Ectodermal cell (in vitro differentiated cells): ENCODE results near the gene MEF2A.

Source experiments
- H3K27ac ChIP-seq: 2 replicates; pipeline ENCODE4 v1.7.0; 2013; ENCODE audit warnings: mild to moderate bottlenecking, low read depth, low read length; ENCODE audit not compliant: insufficient read depth, poor library complexity, severe bottlenecking
- H3K27me3 ChIP-seq: 2 replicates; pipeline ENCODE4 v1.7.0; 2013; ENCODE audit warnings: mild to moderate bottlenecking, low read length; ENCODE audit not compliant: insufficient read depth, control insufficient read depth, poor library complexity, severe bottlenecking
- H3K36me3 ChIP-seq: one replicate; pipeline ENCODE4 v1.7.0; 2013; ENCODE audit warnings: low read length; ENCODE audit not compliant: control insufficient read depth, insufficient read depth
- H3K4me1 ChIP-seq: one replicate; pipeline ENCODE4 v1.7.0; 2013; ENCODE audit warnings: low read length; ENCODE audit not compliant: control insufficient read depth, insufficient read depth
- H3K4me3 ChIP-seq: 2 replicates; pipeline ENCODE4 v1.7.0; 2013; ENCODE audit warnings: low read depth, low read length, control low read depth; ENCODE audit not compliant: insufficient read depth
- H3K9me3 ChIP-seq: 2 replicates; pipeline ENCODE4 v1.7.0; 2013; ENCODE audit warnings: mild to moderate bottlenecking, low read length, moderate library complexity; ENCODE audit not compliant: control insufficient read depth
- WGBS, 2 experiments: methylation state at CpG; one replicate each; pipeline ENCODE4 v1.1.7; 2013; ENCODE audit warnings: missing lambda C conversion rate in 2 of 2; 5-methylcytosine and 5-hydroxymethylcytosine counted together

The MEF2A gene

GRCh38 chr15:99616773-99617342 lies 51.1 kb downstream of the MEF2A start:
- H3K9me3 ChIP-seq = no peaks in the 10 kb centered on the region
- H3K27me3 ChIP-seq = no peaks in the 10 kb centered on the region
- H3K27ac ChIP-seq = no peak overlapping the region
- H3K4me3 ChIP-seq = no peak overlapping the region
- H3K36me3 ChIP-seq = no peaks in the 10 kb centered on the region
- 85 to 94% methylated on average over 3 of the region's 3 CpGs for WGBS, 2 experiments
- H3K4me1 ChIP-seq = no peaks in the 10 kb centered on the region

- Histone ChIP-seq H3K4me3 (no peak overlapping the region), H3K27ac (no peak overlapping the region), H3K4me1 (no peaks in the 10 kb centered on the region), H3K36me3 (no peaks in the 10 kb centered on the region), H3K27me3 (no peaks in the 10 kb centered on the region), H3K9me3 (peaks cover 2% of the 10 kb centered on the region)
- 70 to 74% methylated on average over 6 of the region's 6 CpGs for WGBS, 2 experiments
These were observed 53.2 kb downstream of the MEF2A start for GRCh38 chr15:99618941-99619411.

- WGBS, 2 experiments = 100% methylated on average over 2 of the region's 2 CpGs; no CpG with 5 or more reads in 1 of the 2 experiments
These were observed 53.9 kb downstream of the MEF2A start for GRCh38 chr15:99619712-99620111.

GRCh38 chr15:99620178-99620577 lies 54.4 kb downstream of the MEF2A start:
- Histone ChIP-seq H3K4me1 (no peaks in the 10 kb centered on the region), H3K4me3 (no peak overlapping the region), H3K9me3 (peaks cover 5% of the 10 kb centered on the region), H3K27me3 (no peaks in the 10 kb centered on the region), H3K27ac (no peak overlapping the region), H3K36me3 (no peaks in the 10 kb centered on the region)
- 92 to 94% methylated on average over 5 to 6 of the region's 6 CpGs for WGBS, 2 experiments

More at GRCh38 chr15:99619712-99620111, 53.9 kb downstream of the MEF2A start:
- no peak overlapping the region for H3K4me3 ChIP-seq
- H3K4me1 ChIP-seq = no peaks in the 10 kb centered on the region
- no peak overlapping the region for H3K27ac ChIP-seq
- peaks cover 4% of the 10 kb centered on the region for H3K9me3 ChIP-seq
- no peaks in the 10 kb centered on the region for H3K27me3 ChIP-seq
- no peaks in the 10 kb centered on the region for H3K36me3 ChIP-seq

- no peak overlapping the region for H3K4me3 ChIP-seq
- H3K36me3 ChIP-seq = no peaks in the 10 kb centered on the region
- H3K27me3 ChIP-seq = no peaks in the 10 kb centered on the region
- no peaks in the 10 kb centered on the region for H3K4me1 ChIP-seq
- peaks cover 7% of the 10 kb centered on the region for H3K9me3 ChIP-seq
- H3K27ac ChIP-seq = no peak overlapping the region
These were observed 56.0 kb downstream of the MEF2A start for GRCh38 chr15:99621767-99622166.

- H3K27ac ChIP-seq = peak overlapping the region; percentile 36
- no peaks in the 10 kb centered on the region for H3K36me3 ChIP-seq
- no peak overlapping the region for H3K4me3 ChIP-seq
These were observed 62.7 kb downstream of the MEF2A start for GRCh38 chr15:99628374-99629001.

GRCh38 chr15:99630607-99631131 lies 64.9 kb downstream of the MEF2A start:
- Histone ChIP-seq H3K27ac (no peak overlapping the region), H3K4me3 (no peak overlapping the region), H3K9me3 (no peaks in the 10 kb centered on the region), H3K27me3 (no peaks in the 10 kb centered on the region), H3K4me1 (no peaks in the 10 kb centered on the region), H3K36me3 (peaks cover 3% of the 10 kb centered on the region)
- WGBS, 2 experiments = 94 to 95% methylated on average over 7 of the region's 7 CpGs

More at GRCh38 chr15:99628374-99629001, 62.7 kb downstream of the MEF2A start:
- Histone ChIP-seq H3K9me3 (peaks cover 5% of the 10 kb centered on the region), H3K4me1 (no peaks in the 10 kb centered on the region), H3K27me3 (no peaks in the 10 kb centered on the region)

GRCh38 chr15:99631255-99631654 lies 65.5 kb downstream of the MEF2A start:
- WGBS, 2 experiments = 49 to 85% methylated on average over 1 to 2 of the region's 2 CpGs
- peaks cover 3% of the 10 kb centered on the region for H3K9me3 ChIP-seq
- no peak overlapping the region for H3K4me3 ChIP-seq
- H3K4me1 ChIP-seq = no peaks in the 10 kb centered on the region
- H3K27ac ChIP-seq = no peak overlapping the region
- no peaks in the 10 kb centered on the region for H3K27me3 ChIP-seq
- peaks cover 8% of the 10 kb centered on the region for H3K36me3 ChIP-seq

GRCh38 chr15:99632521-99632920 lies 66.7 kb downstream of the MEF2A start:
- 100% methylated on average over 2 of the region's 2 CpGs for WGBS, 2 experiments
- H3K27me3 ChIP-seq = no peaks in the 10 kb centered on the region
- H3K36me3 ChIP-seq = peaks cover 13% of the 10 kb centered on the region
- no peaks in the 10 kb centered on the region for H3K4me1 ChIP-seq
- peaks cover 6% of the 10 kb centered on the region for H3K9me3 ChIP-seq
- no peak overlapping the region for H3K27ac ChIP-seq
- H3K4me3 ChIP-seq = no peak overlapping the region

- Histone ChIP-seq H3K9me3 (peaks cover 6% of the 10 kb centered on the region), H3K36me3 (peaks cover 13% of the 10 kb centered on the region), H3K4me1 (no peaks in the 10 kb centered on the region), H3K27me3 (no peaks in the 10 kb centered on the region), H3K4me3 (no peak overlapping the region), H3K27ac (no peak overlapping the region)
- WGBS, 2 experiments = 97 to 100% methylated on average over 1 to 2 of the region's 2 CpGs
These were observed 67.9 kb downstream of the MEF2A start for GRCh38 chr15:99633655-99634054.
